Stimulated activated CD8-positive, alpha-beta memory T cell treated with anti-CD3 and anti-CD28 coated beads, Interleukin-4, amount 100 ng/mL, for 48 hours (primary cell): ENCODE measurements around the gene DENND1A.
"Not testable (repeated sequence)": the region's sequence is repeated elsewhere in the genome, so short reads cannot be mapped to it uniquely, and the experiment has no call there.

Source experiments
- DNase-seq: peaks from one replicate; pipeline ENCODE4 v3.0.0-alpha.2; 2020

DENND1A gene

DNA sequence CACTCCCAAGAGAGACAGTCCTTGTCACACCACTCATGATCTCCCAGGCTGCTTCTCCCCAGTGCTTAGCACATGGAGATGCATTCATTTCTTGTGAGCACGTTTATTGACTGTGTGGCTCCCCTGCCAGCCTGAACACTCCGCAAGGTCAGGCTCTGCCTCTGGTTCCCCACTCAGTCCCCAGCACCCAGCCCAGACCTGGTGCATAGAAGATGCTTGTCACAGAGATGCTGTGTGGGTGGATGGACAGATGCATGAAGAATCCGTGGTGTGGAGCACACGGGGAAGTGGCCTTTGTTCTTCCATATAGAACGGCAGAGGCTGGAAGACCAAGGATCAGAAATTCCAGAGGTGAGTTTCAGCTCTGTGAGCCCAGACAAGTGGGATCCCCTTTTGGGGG lies 587.7 kb downstream of the DENND1A start:
- no peak for DNase-seq

DNA sequence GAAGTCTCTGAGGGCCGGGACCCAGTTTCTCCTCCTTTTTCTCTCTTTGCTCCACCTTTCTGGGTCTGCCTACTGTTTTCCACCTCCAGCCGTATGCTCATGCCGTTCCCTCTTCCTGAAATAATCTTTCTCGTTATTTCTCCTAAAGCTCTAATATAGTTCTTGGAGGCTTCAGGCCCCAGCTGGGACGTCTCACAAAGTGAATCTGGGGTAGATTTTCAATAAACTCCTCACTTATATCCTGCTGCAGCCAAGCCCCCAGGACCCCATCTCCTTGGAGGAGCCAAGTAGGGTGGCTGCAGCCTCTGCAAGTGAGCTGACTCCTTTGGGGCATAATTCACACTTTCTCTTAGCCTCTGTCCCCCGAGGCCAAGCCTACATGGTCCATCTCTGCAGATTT lies 588.1 kb downstream of the DENND1A start:
- no peak for DNase-seq

GRCh38 chr9:123339666-123340510 lies 590.0 kb downstream of the DENND1A start:
- DNase-seq = peak; percentile 78

DNA sequence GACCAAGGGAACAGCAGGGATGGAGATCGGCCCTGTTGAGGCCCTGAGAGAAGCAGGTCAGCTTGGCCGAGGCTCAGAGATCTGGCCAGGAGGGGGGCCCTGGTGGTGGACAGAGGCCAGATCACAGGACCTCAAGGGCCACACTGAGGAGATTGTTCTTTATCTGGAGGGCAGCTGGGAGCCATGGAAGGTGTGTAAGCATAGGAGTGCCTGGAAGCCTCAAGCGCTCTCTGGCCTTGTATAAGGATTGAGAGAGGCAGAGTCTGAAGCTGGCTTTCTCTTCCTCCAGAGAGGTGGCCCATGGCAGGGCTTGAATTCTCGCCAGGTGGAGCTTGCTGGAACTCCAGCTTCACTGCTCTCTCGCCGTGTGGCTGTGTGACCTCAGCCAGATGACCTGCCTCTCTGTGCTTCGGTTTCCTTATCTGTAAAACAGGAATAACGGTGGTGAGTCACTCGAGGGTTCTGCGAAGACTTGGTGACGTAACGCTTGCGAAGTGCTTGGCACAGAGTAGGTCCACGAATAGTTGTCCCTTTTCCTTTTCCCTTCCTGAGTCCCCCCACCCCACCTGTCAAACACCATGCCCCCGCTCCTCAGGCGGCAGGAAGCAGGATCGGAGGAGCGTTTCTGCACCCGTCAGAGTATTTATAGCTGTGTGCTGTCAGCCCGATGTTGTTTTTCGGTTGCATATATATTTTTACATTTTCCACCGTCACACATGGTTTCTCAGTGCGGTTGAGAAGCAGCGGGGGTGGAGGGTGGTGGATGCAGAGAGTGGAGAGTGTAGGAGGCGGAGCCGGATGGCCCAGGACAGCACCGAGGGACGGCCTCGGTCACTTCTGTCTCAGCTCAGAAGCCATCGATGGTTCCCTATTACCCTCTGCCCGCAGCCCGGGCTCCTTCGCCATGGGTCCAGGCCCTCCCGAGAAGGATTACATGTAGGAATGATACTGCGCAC lies 590.9 kb downstream of the DENND1A start:
- DNase-seq = peak; percentile 83

- DNase-seq = no peak
Observed at GRCh38 chr9:123337971-123338370, 592.0 kb downstream of the DENND1A start.

GRCh38 chr9:123336959-123337358 lies 593.0 kb downstream of the DENND1A start:
- no peak for DNase-seq

GRCh38 chr9:123336449-123336848 lies 593.5 kb downstream of the DENND1A start:
- no peak for DNase-seq

GRCh38 chr9:123335986-123336329 lies 594.0 kb downstream of the DENND1A start:
- no peak for DNase-seq

GRCh38 chr9:123335193-123335985 lies 594.5 kb downstream of the DENND1A start:
- no peak for DNase-seq

GRCh38 chr9:123334639-123335038 lies 595.3 kb downstream of the DENND1A start:
- DNase-seq = no peak

GRCh38 chr9:123333058-123333669 lies 596.8 kb downstream of the DENND1A start:
- DNase-seq = not testable (repeated sequence)

DNA sequence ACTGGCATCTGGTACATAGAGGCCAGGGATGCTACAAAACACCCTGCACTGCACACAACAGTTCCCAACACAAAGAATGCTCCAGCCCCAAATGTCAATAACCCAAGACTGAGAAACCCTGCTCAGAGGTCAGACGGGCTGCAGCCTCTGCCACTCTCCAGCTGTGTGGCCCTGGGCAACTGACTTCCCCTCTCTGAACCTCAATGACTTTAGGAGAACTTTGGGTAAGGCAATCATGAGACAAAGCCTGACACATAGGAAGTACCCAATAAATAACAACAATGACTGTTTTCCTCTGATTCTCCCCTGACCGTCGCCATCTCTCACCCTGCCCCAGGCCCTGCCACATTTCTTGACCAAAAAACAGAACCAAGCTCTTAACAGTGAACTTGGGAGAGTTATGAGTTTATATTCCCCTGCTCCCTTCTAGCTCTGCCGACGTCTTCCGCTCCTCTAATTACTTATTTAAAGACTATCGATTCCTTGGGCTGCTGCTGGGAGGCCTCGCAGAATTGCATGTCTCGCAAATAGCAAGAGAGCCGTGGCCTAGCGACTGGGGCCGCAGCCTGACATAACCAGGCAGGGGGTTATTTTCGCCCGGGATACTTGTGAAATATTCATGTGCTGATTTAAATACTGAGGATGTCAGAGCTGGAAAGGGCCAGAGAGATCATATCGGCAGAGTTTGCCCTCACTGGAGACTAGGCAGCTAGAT lies 598.4 kb downstream of the DENND1A start:
- DNase-seq = no peak
